GM06990 (cell line): ENCODE results near the gene PGLYRP3.
A peak's percentile ranks its signal among the peaks of the same experiment; 100 is the strongest.

ENCODE experiments used
- DNase-seq: peaks from one replicate; pipeline ENCODE4 v3.0.0-alpha.2; 2011; ENCODE audit not compliant: insufficient read length; ENCODE audit errors: extremely low read depth
- H3K27me3 ChIP-seq: replicated peaks from 2 replicates; pipeline ENCODE4 v1.6.0; 2011; ENCODE audit warnings: low read length; ENCODE audit not compliant: control insufficient read depth, insufficient read depth
- H3K36me3 ChIP-seq: 2 replicates; pipeline ENCODE4 v1.5.1; 2011; ENCODE audit warnings: low read length; ENCODE audit not compliant: control insufficient read depth, insufficient read depth
- H3K4me3 ChIP-seq: replicated peaks from 2 replicates; pipeline ENCODE4 v1.5.1; 2011; ENCODE audit warnings: low read depth, mild to moderate bottlenecking, control low read depth, low read length
- CTCF ChIP-seq: IDR thresholded peaks from 2 replicates; pipeline ENCODE4 v1.5.1; 2011; ENCODE audit warnings: low read length, control low read depth, mild to moderate bottlenecking, inconsistent platforms; ENCODE audit not compliant: insufficient read depth, poor library complexity, severe bottlenecking

The PGLYRP3 gene

GRCh38 chr1:153251988-153252387, 60.8 kb downstream of the PGLYRP3 start:
- Histone ChIP-seq H3K36me3 (no peaks in the 10 kb centered on the region), H3K27me3 (no peaks in the 10 kb centered on the region), H3K4me3 (no peak overlapping the region)
- TF ChIP-seq CTCF, result peak; percentile 3
- DNase-seq, result no peak

GRCh38 chr1:153251562-153251961, 61.2 kb downstream of the PGLYRP3 start:
- Histone ChIP-seq H3K4me3 (no peak overlapping the region), H3K27me3 (no peaks in the 10 kb centered on the region), H3K36me3 (no peaks in the 10 kb centered on the region)
- TF ChIP-seq CTCF, result no peak
- DNase-seq, result no peak

- no peaks in the 10 kb centered on the region for H3K36me3 ChIP-seq
- no peak for TF ChIP-seq CTCF
- DNase-seq, result no peak
- no peak overlapping the region for H3K4me3 ChIP-seq
- H3K27me3 ChIP-seq, result no peaks in the 10 kb centered on the region
Observed at GRCh38 chr1:153251087-153251486, 61.7 kb downstream of the PGLYRP3 start.

GRCh38 chr1:153250166-153250565, 62.6 kb downstream of the PGLYRP3 start:
- no peak overlapping the region for H3K4me3 ChIP-seq
- no peak for TF ChIP-seq CTCF
- DNase-seq, result no peak
- H3K27me3 ChIP-seq, result no peaks in the 10 kb centered on the region
- no peaks in the 10 kb centered on the region for H3K36me3 ChIP-seq

GRCh38 chr1:153248176-153248879, 64.4 kb downstream of the PGLYRP3 start:
- TF ChIP-seq CTCF, result no peak
- DNase-seq, result no peak
- Histone ChIP-seq H3K36me3 (no peaks in the 10 kb centered on the region), H3K4me3 (no peak overlapping the region), H3K27me3 (no peaks in the 10 kb centered on the region)
